Activated CD8-positive, alpha-beta memory T cell treated with anti-CD3 and anti-CD28 coated beads for 24 hours (primary cell): Measurements from ENCODE around the gene IL4I1.
A peak's percentile ranks its signal among the peaks of the same experiment; 100 is the strongest.

Experiments
- DNase-seq: peaks from one replicate; pipeline ENCODE4 v3.0.0-alpha.2; 2020

IL4I1 gene

GRCh38 chr19:49848938-49849337 is 47.7 kb downstream of the IL4I1 start:
- no peak for DNase-seq

DNA sequence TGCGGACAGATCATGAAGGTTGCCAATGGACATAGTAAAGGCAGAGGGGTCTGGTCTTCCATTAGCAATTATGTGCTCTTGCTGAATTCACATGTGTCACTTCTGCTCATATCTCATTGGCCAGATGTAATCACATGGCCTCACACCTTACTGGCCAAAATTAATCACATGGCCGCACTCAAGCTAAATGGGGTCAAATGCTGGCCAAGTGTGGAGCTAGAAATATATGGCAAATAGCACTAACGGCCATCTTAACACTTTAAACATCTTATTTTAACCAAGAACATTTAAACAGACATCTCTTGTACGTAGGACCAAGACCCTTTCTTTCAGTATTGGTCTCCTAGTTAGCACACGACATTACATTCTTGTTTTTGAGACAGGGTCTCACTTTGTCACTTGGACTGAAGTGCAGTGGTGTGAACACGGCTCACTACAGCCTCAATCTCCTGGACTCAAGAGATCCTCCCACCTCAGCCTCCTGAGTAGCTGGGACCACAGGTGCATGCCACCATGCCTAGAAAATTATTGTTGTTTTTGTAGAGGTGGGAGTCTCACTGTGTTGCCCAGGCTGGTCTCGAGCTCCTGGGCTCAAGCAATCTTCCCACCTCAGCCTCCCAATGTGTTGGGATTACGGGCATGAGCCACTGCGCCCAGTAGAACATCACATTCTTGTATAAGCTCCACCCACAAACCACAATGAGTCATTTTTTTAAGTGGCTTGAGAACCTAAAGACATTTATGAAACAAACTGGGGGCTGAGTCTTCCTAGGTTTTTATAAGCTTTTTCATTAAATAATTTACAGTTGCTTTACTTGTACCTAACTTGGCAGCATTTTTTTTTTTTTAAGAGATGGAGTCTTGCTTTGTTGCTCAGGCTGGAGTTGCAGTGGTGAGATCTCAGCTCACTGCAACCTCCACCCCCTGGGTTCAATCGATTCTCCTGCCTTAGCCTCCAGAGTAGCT is 48.7 kb downstream of the IL4I1 start:
- DNase-seq: peak; percentile 61

- no peak for DNase-seq
Observed at GRCh38 chr19:49846408-49846807, 50.3 kb downstream of the IL4I1 start.

DNA sequence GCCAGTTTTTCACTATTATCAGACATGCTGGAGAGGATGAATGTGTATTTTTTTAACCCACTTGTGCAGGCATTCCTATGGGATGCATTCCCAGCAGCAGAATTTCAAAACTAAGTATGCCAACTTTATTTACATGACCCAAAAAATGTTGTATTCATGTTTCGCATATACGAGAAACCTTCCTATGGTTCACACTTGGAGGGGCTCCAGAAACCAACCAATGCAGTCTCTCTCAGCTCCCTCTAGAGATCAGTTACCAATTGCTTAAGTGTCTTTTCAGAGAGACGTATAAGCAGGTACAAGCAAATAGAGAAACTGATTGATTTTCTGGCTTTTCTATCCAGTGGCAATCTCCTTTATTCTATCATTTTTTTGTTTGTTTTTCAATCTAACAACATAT is 51.3 kb downstream of the IL4I1 start:
- DNase-seq: no peak

DNA sequence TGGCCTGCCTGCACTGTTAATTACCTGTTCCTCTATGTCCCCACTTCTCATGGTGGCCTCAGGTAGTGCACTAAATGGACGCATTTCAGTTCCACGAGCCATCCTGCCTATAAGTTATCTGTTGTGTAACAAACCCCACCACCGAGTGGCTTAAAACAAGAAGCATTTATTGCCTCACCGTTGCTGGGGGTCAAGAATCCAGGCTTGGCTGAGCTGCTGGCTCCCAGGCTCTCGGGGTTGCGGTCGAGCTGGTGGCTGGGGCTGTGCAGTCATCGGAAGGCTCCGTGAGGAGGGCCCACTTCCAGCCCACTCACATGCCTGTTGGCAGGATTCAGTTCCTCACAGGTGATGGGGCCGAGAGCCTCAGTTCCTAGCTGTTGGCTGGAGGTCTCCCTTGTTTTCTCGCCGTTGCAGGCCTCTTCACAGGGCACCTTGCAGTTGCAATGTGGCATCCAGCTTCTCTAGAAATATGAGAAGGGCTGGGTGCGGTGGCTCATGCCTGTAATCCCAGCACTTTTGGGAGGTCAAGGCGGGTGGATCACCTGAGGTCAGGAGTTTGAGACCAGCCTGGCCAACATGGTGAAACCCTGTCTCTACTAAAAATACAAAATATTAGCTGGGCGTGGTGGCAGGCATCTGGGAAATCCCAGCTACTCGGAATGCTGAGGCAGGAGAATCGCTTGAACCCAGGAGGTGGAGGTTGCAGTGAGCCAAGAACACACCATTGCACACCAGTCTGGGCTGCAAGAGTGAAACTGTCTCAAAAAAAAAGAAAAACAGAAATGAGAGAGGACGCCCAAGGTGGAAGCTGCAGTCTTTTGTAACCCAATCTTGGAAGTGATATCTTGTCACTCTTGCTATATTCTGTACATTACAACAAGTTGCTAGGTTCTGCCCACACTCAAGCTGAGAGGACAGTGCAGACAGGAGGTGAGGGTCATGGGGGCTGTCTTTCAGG is 52.3 kb downstream of the IL4I1 start:
- no peak for DNase-seq

DNA sequence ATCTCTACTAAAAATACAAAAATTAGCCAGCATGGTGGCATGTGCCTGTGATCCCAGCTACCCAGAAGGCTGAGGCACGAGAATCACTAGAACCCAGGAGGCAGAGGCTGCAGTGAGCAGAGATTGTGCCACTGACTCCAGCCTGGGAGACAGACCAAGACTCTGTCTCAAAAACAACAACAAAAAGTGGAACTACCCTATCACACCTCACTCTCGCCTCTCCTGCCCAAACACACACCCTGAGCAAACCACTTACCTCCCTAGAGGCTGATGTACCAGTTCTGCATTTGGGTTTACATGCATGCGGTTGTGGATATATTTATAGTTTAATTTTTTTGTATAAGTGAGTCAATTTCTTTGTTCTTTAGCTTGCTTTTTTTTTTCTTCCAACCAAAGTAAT is 53.4 kb downstream of the IL4I1 start:
- DNase-seq: no peak

- no peak for DNase-seq
Observed at GRCh38 chr19:49840736-49841249, 55.9 kb downstream of the IL4I1 start.

DNA sequence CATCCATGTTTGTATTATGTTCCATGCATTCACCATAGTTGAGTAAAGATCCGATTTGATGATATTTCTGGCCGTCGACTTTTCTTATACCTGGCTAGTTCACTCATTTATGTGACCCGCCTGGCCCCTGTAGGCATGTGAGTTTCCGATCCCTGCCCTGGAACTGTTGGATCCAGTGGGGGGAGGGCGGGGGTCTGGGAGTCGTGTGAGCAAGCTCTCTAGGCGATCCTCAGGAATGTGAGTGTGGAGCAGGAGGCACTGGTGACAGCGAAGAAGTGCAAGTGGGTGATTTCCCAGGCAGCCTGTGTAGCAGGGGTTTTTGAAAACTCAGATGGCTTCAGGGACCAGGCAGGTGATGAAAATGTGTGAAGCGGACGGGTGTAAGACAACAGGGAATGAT is 56.4 kb downstream of the IL4I1 start:
- DNase-seq: no peak

- DNase-seq: no peak
Observed at GRCh38 chr19:49839713-49840112, 57.0 kb downstream of the IL4I1 start.
